SK-MEL-5 (cell line): ENCODE results near the gene UGT1A8. TPM values are rescaled to one million over a fixed set of nuclear protein-coding genes. Genes with fewer than 3 reads are reported as not detected.
"Not testable (repeated sequence)": the region's sequence is repeated elsewhere in the genome, so short reads cannot be mapped to it uniquely, and the experiment has no call there.

Experiments used
- DNase-seq: peaks from one replicate; pipeline ENCODE4 v3.0.0-alpha.2; 2016; ENCODE audit warnings: low read depth, low spot score
- in situ Hi-C: cut with HindIII; loops from 2 replicates; pipeline ENCODE4 v1.10.0; 2016; ENCODE audit warnings: low sequenced_read_pairs, high pct_unique_total_duplicates, low pct_unique_long_range_greater_than_20kb
- total RNA-seq: library from RNA; depleted of rRNA; stranded (reverse); fragments of >200 nt; shearing (Covaris generic); gene quantifications from 2 replicates; pipeline ENCODE4 v1.2.3, GENCODE V29; 2014

Gene UGT1A8
- total RNA-seq, 1 experiment from 2014 or later = not detected

DNA sequence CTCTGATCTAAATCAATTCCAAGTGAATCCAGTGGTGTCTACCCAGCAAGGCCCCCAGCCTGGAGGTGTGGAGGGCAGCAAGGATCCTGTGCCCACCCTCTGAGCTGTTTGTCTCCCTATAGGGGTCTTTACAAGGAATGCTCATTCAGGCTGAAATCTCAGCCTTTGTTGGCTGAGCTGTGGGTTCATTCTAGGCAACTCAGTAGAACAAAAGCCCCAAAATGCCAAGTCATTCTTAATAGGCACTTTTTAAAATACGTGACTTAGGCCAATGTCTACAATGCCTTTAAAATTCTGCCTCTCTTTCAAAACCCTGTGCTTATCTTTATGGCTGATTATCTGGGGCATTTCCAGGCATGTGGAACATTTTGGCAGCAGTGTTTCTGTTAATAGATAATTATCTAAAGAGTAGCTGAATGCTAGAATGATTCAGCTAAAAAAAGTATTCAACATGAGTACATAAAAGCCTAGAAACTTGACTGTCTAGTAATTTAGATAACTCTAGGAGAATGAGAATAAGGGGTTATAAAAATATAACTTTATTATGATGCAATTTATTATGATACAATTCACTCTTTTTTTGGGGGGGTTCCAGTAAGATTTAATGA lies 82.7 kb downstream of the UGT1A8 start:
- in situ Hi-C loops = no loop called here
- DNase-seq = no peak

DNA sequence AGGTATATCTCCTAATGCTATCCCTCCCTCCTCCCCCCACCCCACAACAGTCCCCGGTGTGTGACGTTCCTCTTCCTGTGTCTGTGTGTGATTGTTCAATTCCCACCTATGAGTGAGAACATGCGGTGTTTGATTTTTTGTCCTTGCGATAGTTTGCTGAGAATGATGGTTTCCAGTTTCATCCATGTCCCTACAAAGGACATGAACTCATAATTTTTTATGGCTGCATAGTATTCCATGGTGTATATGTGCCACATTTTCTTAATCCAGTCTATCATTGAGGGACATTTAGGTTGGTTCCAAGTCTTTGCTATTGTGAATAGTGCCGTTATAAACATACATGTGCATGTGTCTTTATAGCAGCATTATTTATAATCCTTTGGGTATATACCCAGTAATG lies 83.4 kb downstream of the UGT1A8 start:
- in situ Hi-C loops, DNase-seq: not testable (repeated sequence)

DNA sequence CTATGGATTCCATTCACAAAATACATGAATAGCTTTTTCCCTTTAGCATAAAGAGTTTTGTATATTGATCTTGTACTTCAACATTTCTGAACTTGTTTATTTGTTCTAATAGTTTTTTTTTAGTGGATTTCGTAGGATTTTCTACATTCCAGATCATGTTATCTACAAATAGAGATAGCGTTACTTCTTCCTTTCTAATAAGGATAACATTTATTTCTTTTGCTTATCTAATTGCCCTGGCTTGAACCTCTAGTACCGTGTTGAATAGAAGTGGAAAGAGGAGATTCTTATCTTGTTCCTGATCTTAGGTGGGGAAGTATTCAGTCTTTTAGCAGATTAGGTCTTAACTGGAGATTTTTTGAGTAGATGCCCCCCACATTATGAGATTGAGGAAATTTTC lies 84.8 kb downstream of the UGT1A8 start:
- in situ Hi-C loops = no loop called here
- no peak for DNase-seq

DNA sequence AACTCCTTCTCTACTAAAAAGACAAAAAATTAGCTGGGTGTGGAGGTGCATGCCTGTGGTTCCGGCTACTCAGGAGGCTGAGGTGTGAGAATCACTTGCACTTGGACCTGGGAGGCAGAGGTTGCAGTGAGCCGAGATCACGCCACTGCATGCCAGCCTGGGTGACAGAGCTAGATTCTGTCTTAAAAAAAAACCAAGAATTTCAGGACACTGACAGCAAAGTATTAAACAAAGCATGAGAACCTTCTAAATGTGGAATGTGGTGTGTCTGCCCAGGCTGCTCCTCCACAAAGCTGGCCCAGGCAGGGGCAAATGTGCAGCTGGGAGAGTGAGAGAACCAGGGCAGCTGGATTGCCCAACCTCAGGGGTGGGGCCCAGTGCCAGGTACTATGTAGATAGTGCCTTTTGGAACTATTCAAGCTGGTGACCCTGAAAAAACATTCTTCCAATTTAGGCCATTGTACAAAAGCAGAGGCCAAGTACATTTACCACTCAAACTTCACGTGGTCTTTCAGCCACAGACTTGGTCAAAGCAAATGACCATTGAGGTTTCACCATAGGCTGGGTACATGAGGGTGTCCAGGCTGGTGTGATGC lies 88.6 kb downstream of the UGT1A8 start:
- in situ Hi-C loops = no loop called here
- DNase-seq = no peak

DNA sequence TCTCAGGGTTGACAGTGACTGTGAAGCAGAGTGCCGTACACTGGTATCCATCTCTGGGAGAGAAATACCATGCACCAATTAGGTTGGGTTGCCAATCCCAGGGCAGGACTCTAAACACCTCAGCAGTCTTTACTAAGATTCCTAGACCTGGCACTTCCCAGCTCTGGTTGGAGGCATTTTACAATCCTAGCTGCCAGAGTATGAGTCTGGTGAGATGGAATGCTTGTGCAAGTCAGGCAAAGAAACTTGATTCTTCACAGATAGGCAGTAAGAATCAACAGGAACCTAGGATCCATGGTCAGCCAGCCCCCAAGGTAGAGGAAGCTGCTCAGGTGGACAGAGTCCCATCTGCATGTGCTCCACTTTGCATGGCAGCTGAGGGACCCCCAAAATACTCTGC lies 89.3 kb downstream of the UGT1A8 start:
- in situ Hi-C loops = no loop called here
- DNase-seq = no peak

DNA sequence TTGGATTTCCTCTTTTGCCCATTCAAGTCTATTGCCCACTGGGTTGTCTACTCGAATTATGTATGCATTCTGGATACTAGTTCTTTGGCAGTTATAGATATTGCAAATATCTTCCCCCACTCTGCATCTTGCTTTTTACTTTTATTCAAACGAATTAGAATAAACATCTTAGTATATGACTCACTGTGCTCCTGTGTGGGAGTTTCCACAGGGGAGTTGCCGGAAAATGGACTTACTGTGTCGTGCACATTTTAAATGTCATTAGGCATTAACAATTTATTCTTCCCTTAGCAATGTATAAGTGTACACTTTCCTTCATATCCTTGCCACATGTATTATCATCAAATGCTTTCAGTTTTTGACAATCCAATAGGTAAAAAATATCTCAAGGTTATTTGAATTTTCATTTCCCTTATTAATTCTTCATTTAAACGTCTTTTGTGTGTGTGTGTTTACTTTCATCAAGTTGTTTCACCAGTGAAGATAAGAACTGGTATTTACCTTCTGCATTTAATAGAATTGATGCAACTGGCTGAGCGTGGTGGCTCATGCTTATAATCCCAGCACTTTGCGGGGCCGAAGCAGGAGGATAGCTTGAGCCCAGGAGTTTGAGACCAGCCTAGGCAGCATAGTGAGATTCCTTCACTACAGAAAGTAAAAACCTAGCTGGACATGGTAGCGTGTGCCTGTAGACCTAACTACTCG lies 90.7 kb downstream of the UGT1A8 start:
- DNase-seq = no peak
- in situ Hi-C loops = no loop called here

DNA sequence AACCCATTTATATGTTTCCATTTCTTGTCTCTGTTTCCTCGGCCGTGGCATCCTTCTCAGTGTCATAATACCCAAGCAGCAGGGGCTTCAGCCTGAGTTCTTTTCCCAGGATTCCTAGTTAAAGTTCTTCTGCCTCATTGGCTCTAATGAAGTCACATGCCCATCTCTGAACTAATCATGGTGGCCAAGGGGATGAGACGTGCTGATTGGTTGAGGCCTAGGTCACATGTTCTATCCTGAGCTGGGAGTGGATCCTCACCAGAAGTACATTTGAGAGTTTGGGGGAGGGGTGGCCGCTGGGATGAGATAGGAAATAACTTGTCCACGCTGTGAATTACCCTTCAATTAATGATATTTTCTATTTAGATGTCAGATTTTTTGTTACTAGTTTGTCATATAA lies 91.5 kb downstream of the UGT1A8 start:
- peak; percentile 8 for DNase-seq
- in situ Hi-C loops = no loop called here

DNA sequence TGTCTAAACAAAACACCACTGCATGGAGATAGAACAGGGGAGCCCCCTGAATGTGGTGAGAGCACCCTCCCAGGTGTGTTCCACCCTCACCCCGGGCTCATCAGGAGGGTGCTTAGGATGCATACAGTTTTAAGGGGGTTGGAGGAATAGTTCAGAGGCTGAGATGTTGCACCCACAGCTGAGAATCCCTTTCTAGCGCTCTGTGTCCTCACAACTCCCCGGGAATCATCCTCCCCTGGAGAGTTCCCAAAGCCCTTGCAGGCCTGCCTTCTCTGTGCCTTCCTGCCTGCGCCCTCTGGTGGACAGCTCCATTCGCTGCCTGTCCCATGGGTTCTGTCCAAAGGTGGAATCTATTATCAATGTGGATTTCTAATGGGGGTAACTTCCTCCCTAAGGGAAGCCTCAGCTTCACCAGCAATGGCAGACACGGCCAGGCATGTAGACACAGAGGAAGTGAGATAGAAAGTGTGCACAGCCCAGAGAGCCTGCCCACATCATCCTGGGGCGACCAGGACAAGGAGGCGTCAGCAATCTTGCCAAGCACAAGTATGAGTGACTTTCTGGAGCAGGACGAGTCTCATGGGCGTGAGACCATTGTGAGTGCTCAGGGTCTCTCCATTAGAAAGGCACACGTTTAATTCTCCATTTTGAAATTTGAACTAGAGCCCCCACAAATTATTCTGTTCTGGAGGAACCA lies 94.0 kb downstream of the UGT1A8 start:
- in situ Hi-C loops = no loop called here
- DNase-seq = peak; percentile 77

DNA sequence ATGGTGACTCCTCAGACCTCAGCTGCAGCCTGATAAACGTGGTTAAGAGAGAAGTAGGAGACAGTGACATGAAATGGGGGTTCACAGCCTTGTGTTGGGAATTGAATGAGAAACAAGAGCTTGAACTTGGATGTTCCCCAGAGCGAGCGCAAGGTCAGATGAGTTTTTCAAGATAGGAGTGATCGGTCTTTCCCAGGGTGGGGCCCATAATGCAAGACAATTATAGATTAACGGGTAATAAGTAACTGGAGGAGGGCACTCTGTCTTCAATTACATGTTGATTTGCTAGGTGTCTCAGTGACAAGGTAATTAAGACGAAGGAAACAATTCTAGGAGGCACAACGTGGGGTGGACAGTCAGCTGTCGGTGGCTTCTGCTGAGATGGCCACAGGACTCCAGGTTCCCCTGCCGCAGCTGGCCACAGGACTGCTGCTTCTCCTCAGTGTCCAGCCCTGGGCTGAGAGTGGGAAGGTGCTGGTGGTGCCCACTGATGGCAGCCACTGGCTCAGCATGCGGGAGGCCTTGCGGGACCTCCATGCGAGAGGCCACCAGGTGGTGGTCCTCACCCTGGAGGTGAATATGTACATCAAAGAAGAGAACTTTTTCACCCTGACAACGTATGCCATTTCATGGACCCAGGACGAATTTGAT lies 95.3 kb downstream of the UGT1A8 start, which contains the start of gene UGT1A5:
TSS of gene UGT1A5 (plus strand) at position 297 of the 651 bp plus-strand sequence. CDS start at position 382, 85 bp downstream.
- in situ Hi-C loops = no loop called here
- DNase-seq = no peak

DNA sequence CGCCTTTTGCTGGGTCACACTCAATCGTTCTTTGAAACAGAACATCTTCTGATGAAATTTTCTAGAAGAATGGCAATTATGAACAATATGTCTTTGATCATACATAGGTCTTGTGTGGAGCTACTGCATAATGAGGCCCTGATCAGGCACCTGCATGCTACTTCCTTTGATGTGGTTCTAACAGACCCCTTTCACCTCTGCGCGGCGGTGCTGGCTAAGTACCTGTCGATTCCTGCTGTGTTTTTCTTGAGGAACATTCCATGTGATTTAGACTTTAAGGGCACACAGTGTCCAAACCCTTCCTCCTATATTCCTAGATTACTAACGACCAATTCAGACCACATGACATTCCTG lies 95.8 kb downstream of the UGT1A8 start:
- in situ Hi-C loops = no loop called here
- DNase-seq = no peak

DNA sequence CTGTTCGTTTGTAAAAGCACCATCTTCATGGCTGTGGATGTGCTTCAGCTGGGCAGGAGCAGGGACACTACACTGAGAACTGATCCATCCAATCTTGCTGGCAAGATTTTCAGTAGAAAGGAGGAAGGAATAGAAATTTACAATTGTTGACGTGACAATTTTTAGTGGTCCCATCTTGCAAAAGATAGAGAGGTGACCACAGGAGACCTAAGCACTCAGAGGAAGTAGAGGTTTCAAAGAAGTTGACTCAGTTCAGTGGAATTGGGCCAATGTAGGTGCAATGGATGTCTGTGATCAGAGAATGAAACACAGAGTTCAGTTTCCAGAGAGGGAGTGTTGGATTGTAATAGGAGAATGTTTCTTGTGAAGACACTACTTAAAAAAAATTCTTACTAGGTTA lies 96.7 kb downstream of the UGT1A8 start:
- in situ Hi-C loops = no loop called here
- DNase-seq = no peak

DNA sequence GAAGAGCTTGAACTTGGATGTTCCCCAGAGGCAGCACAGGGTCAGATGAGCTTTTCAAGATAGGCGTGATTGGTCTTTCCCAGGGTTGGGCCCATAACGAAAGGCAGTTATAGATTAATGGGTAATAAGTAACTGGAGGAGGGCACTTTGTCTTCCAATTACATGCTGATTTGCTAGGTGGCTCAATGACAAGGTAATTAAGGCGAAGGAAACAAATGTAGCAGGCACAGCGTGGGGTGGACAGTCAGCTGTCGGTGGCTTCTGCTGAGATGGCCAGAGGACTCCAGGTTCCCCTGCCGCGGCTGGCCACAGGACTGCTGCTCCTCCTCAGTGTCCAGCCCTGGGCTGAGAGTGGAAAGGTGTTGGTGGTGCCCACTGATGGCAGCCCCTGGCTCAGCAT lies 101.1 kb downstream of the UGT1A8 start, which contains the start of gene UGT1A4:
TSS of gene UGT1A4 (plus strand) at position 185 of the 400 bp plus-strand sequence. CDS start at position 270, 85 bp downstream.
- in situ Hi-C loops = no loop called here
- no peak for DNase-seq

DNA sequence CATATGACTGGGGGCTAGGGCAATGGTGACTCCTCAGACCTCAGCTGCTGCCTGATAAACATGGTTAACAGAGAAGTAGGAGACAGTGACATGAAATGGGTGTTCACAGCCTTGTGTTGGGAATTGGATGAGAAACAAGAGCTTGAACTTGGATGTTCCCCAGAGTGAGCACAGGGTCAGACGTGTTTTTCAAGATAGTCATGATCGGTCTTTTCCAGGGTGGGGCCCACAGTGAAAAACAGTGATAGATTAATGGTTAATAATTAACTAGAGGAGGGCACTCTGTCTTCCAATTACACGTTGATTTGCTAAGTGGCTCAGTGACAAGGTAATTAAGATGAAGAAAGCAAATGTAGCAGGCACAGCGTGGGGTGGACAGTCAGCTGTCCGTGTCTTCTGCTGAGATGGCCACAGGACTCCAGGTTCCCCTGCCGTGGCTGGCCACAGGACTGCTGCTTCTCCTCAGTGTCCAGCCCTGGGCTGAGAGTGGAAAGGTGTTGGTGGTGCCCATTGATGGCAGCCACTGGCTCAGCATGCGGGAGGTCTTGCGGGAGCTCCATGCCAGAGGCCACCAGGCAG lies 111.4 kb downstream of the UGT1A8 start, which contains the start of gene UGT1A3:
TSS of gene UGT1A3 (plus strand) at position 320 of the 579 bp plus-strand sequence. CDS start at position 405, 85 bp downstream.
- in situ Hi-C loops = no loop called here
- no peak for DNase-seq

DNA sequence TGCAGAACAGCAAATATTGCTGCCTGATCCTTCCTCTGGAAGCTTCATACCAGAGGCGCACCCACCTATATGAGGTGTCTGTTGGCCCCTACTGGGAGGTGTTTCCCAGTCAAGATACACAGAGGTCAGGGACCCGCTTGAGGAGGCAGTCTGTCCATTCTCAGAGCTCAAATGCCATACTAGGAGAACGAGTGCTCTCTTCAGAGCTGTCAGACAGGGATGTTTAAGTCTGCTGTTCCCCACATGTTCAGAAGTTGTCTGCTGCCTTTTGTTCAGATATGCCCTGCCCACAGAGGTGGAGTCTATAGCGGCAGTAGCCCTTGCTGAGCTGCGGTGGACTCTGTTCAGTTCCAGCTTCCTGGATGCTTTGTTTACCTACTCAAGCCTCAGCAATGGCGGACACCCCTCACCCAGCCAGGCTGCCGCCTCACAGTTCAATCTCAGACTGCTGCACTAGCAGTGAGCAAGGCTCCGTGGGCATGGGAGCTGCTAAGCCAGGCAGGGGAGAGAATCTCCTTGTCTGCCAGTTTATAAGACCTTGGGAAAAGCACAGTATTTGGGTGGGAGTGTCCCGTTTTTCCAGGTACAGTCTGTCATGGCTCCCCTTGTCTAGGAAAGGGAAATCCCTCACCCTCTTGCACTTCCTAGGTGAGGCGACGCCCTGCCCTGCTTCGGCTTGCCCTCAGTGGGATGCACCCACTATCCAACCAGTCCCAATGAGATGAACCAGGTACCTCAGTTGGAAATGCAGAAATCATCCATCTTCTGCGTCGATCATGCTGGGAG lies 119.6 kb downstream of the UGT1A8 start:
- in situ Hi-C loops, DNase-seq: not testable (repeated sequence)

DNA sequence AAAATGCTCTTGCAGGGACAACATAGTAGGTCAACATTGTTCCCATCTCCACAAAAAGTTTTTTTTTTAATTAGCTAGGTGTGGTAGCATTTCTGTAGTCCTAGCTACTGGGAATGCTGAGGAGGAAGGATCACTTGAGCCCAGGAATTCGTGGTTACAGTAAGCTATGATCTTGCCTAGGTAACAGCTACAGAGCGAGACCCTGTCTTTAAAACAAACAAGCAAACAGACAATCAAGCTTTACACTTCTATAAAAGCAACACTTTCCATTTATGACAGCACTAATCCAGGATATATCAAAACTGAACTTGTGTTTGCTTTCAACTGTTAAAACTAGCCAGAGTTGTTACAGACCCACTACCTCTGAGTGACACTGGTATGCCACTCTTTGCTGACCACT lies 123.4 kb downstream of the UGT1A8 start:
- in situ Hi-C loops = no loop called here
- DNase-seq = no peak

DNA sequence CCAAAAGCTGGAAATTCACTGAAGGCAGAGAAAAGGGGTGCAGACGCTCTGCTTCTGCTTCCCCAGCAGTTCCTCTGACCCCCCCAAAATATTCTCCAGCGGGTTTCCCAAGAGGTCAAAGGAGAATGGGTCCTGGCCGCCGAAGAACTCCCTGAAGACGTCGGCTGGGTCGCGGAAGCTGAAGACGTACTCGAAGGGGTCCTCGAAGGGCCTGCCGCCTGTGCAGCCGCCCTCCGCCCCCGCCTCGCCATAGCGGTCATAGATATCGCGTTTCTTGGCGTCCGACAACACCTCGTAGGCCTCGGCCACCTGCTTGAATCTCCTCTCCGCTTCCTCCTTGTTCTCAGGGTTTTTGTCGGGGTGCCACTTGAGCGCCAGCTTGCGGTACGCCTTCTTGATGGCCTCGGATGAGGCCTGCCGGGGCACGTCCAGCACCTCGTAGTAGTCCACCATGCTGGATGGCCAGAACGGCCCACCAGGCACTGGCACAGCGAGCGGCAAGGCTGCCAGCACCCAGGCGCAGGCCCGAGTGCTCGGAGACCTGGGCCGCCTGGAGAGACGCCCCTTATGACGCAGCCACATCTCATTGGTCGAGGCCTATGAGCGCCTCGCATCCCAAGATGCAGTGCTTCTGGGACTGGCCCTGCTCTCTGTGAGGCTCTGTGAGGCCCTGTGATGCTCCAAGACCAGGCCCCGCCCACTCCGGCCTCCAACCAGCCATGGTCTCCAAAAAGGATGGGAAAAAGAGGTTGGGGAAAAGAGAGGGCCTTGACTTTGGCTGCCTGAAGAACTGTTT lies 126.2 kb downstream of the UGT1A8 start:
- DNase-seq = no peak
- in situ Hi-C loops = no loop called here
